Testis (tissue), 2 donors: Measurements from ENCODE around the gene FIGN.

Experiments used
- CTCF ChIP-seq, 3 experiments: fragments of 450-650 bp in 2 of 3; fragments of 200-600 bp in 1 of 3; sonication (generic) in 1 of 3; IDR thresholded peaks; one replicate each; pipeline ENCODE4 v1.5.1; 2016 to 2019; ENCODE audit warnings: antibody characterized with exemption in 3 of 3, mild to moderate bottlenecking in 2 of 3, moderate library complexity in 1 of 3
- POLR2A ChIP-seq: fragments of 450-650 bp; IDR thresholded peaks from one replicate; pipeline ENCODE4 v1.6.1; 2017; ENCODE audit warnings: antibody characterized with exemption, mild to moderate bottlenecking, moderate library complexity

- TF ChIP-seq POLR2A = no peak
- no peak for TF ChIP-seq CTCF (IDR thresholded peaks at IDR 0.05)
Measured at GRCh38 chr2:163748420-163748819, 12.6 kb upstream of the FIGN start.
